HepG2 (cell line): ENCODE data around the gene SMAD6. TPM values are rescaled to one million over a fixed set of nuclear protein-coding genes. Genes with fewer than 3 reads are reported as not detected.

Source experiments
- AHR ChIP-seq: IDR thresholded peaks from 2 replicates; pipeline ENCODE4 v1.6.1; 2018; ENCODE audit warnings: missing genetic modification reagents, missing compliant biosample characterization
- CEBPZ ChIP-seq: IDR thresholded peaks from 2 replicates; pipeline ENCODE4 v1.6.1; 2012; ENCODE audit warnings: low read length, improper control_type of control experiment
- GLMP ChIP-seq: sonication (generic); formaldehyde crosslinking; IDR thresholded peaks from 2 replicates; pipeline ENCODE4 v1.9.0; 2021; ENCODE audit warnings: missing genetic modification reagents, mild to moderate bottlenecking, borderline replicate concordance
- GPBP1L1 ChIP-seq: sonication (generic); formaldehyde crosslinking; IDR thresholded peaks from 2 replicates; pipeline ENCODE4 v1.5.0; 2020; ENCODE audit warnings: mild to moderate bottlenecking, missing genetic modification reagents
- HDAC2 ChIP-seq: sonication (generic); formaldehyde crosslinking; IDR thresholded peaks from 2 replicates; pipeline ENCODE4 v1.4.0; 2020; ENCODE audit warnings: missing genetic modification reagents
- HNF4A ChIP-seq: sonication (generic); formaldehyde crosslinking; IDR thresholded peaks from 2 replicates; pipeline ENCODE4 v1.4.0; 2020; ENCODE audit warnings: missing genetic modification reagents
- KLF11 ChIP-seq: IDR thresholded peaks from 2 replicates; pipeline ENCODE4 v1.6.1; 2016; ENCODE audit warnings: missing compliant biosample characterization
- LCORL ChIP-seq, 2 experiments: fragments of 450-650 bp in 1 of 2; sonication (generic) in 1 of 2; formaldehyde crosslinking in 1 of 2; IDR thresholded peaks; 2 replicates each; pipeline versions ENCODE4 v1.5.0 to v1.6.1; 2017 to 2020; ENCODE audit warnings: antibody characterized with exemption in 1 of 2, missing genetic modification reagents in 1 of 2
- MTERF4 ChIP-seq: sonication (generic); formaldehyde crosslinking; IDR thresholded peaks from 2 replicates; pipeline ENCODE4 v1.8.0; 2023; ENCODE audit warnings: mild to moderate bottlenecking, missing genetic modification reagents
- NCOA5 ChIP-seq: sonication (generic); formaldehyde crosslinking; IDR thresholded peaks from 2 replicates; pipeline ENCODE4 v1.4.0; 2020; ENCODE audit warnings: missing genetic modification reagents
- NR2F1 ChIP-seq, 2 experiments: fragments of 450-650 bp in 1 of 2; formaldehyde crosslinking in 1 of 2; IDR thresholded peaks; 2 replicates each; pipeline versions ENCODE4 v1.5.0 to v1.6.1; 2016 to 2020; ENCODE audit warnings: mild to moderate bottlenecking in 1 of 2, missing compliant biosample characterization in 1 of 2, missing genetic modification reagents in 1 of 2, moderate library complexity in 1 of 2
- SCMH1 ChIP-seq: sonication (generic); formaldehyde crosslinking; IDR thresholded peaks from 2 replicates; pipeline ENCODE4 v1.9.0; 2021; ENCODE audit warnings: missing genetic modification reagents, mild to moderate bottlenecking, borderline replicate concordance
- SIX4 ChIP-seq: sonication (generic); formaldehyde crosslinking; IDR thresholded peaks from 2 replicates; pipeline ENCODE4 v1.4.0; 2020; ENCODE audit warnings: missing genetic modification reagents
- TCF7L2 ChIP-seq: IDR thresholded peaks from 2 replicates; pipeline ENCODE4 v1.6.1; 2011; ENCODE audit warnings: mild to moderate bottlenecking, low read depth, low read length, moderate library complexity
- XRCC5 ChIP-seq: fragments of 200-400 bp; formaldehyde crosslinking; optimal IDR thresholded peaks from 2 replicates; pipeline ENCODE3; 2017; ENCODE audit warnings: mild to moderate bottlenecking, low read length
- ZFP1 ChIP-seq: IDR thresholded peaks from 2 replicates; pipeline ENCODE4 v1.6.1; 2016
- ZNF530 ChIP-seq: sonication (generic); formaldehyde crosslinking; IDR thresholded peaks from 2 replicates; pipeline ENCODE4 v1.5.0; 2020; ENCODE audit warnings: low read depth, mild to moderate bottlenecking, missing genetic modification reagents
- ZNF740 ChIP-seq: sonication (generic); formaldehyde crosslinking; IDR thresholded peaks from 2 replicates; pipeline ENCODE4 v1.4.0; 2020; ENCODE audit warnings: missing genetic modification reagents
- ZNF770 ChIP-seq: sonication (generic); formaldehyde crosslinking; IDR thresholded peaks from 2 replicates; pipeline ENCODE4 v1.5.0; 2020; ENCODE audit warnings: mild to moderate bottlenecking, missing genetic modification reagents
- polyA plus RNA-seq, 8 experiments: library from polyadenylated mRNA; depleted of rRNA in 3 of 8; stranded (reverse) in 7 of 8; unstranded in 1 of 8; fragments of >200 nt; fragmentation: Illumina TruSeq in 4 of 8; extraction: Trizol in 4 of 8; gene quantifications; 2 replicates each; pipeline versions ENCODE4 v1.2.1 to v1.2.3, GENCODE V29; 2011 to 2016; ENCODE audit warnings: low read depth in 4 of 8, missing spikeins in 1 of 8, mixed read lengths in 1 of 8; ENCODE audit not compliant: insufficient read depth in 1 of 8
- total RNA-seq, 5 experiments: library from RNA; depleted of rRNA; stranded (reverse); fragments of >200 nt; fragmentation: Illumina TruSeq; extraction: Trizol; gene quantifications; 2 replicates each; pipeline ENCODE4 v1.2.3, GENCODE V29; 2016; ENCODE audit warnings: low read depth in 1 of 5

SMAD6 gene
- total and polyA plus RNA-seq, 2 of the 13 experiments (the other 11 are each of a cell fraction or from before 2014, with no cell fraction given): 3.3 to 4.4 TPM

- TF ChIP-seq HNF4A (CRISPR knock-in tag) (peak; percentile 89), XRCC5 (peak; percentile 63), SIX4 (0 out of 2 replicates have a peak, but pooled peaks have one; percentile 12), NCOA5 (CRISPR knock-in tag) (no peak), AHR (no peak), ZFP1 (CRISPR knock-in tag) (no peak), HDAC2 (CRISPR knock-in tag) (0 out of 2 replicates have a peak, but pooled peaks have one; percentile 14), CEBPZ (no peak), KLF11 (no peak), MTERF4 (CRISPR knock-in tag) (no peak), SCMH1 (CRISPR knock-in tag) (no peak), ZNF770 (CRISPR knock-in tag) (peak; percentile 91), ZNF530 (CRISPR knock-in tag) (no peak), GPBP1L1 (no peak), ZNF740 (CRISPR knock-in tag) (no peak), TCF7L2 (no peak), GLMP (CRISPR knock-in tag) (no peak), NR2F1 (CRISPR knock-in tag; IDR thresholded peaks at IDR 0.05) (no peak), LCORL (IDR thresholded peaks at IDR 0.05) (no peak), LCORL (CRISPR knock-in tag; IDR thresholded peaks at IDR 0.05) (no peak)
Measured at GRCh38 chr15:66779331-66780009, 77.4 kb downstream of the SMAD6 start (continued).
